Measurements from ENCODE around the gene PRKAB1. TPM values are rescaled to one million over a fixed set of nuclear protein-coding genes. Genes with fewer than 3 reads are reported as not detected.
A peak's percentile ranks its signal among the peaks of the same experiment; 100 is the strongest.

The PRKAB1 gene
- total RNA-seq, 1 experiment from 2014 or later = 16.2 TPM

GRCh38 chr12:119673634-119674033, 5.7 kb downstream of the PRKAB1 start:
- intact Hi-C loops (cut with micrococcal nuclease) = no loop called here
- peaks cover 58% of the 10 kb centered on the region for H3K36me3 ChIP-seq (ENCODE audit: low read depth, low read length)
- no peaks in the 10 kb centered on the region for H4K20me1 ChIP-seq (ENCODE audit: low read length)
- H3K4me3 ChIP-seq (ENCODE audit: low read length) = no peak overlapping the region
- H3K79me2 ChIP-seq (ENCODE audit: low read length) = peaks cover 31% of the 10 kb centered on the region
- peak; percentile 64 for DNase-seq
- H3K9me3 ChIP-seq (ENCODE audit: low read length) = no peaks in the 10 kb centered on the region
- POLR2A ChIA-PET (ENCODE audit: unreplicated experiment) = no interaction called here
- ATAC-seq = peak; percentile 33
- peak overlapping the region; percentile 10; the same call in 1 of the 2 replicates for H3K4me2 ChIP-seq (ENCODE audit: low read length)
- H3K9me2 ChIP-seq (replicated peaks; ENCODE audit: low read length) = no peaks in the 10 kb centered on the region
- CTCF ChIA-PET = no interaction called here
- peak overlapping the region; percentile 29; the same call in 1 of the 2 replicates for H3K9ac ChIP-seq (ENCODE audit: low read length)
- no peaks in the 10 kb centered on the region for H3K27me3 ChIP-seq (ENCODE audit: low read length)
- no peak overlapping the region for H2AFZ ChIP-seq (ENCODE audit: low read length)
- H3K27ac ChIP-seq (ENCODE audit: low read length) = peak overlapping the region; percentile 80
- H3K4me1 ChIP-seq (ENCODE audit: insufficient read depth, low read length) = peaks cover 35% of the 10 kb centered on the region
- no peaks in the 10 kb centered on the region for H3F3A ChIP-seq (ENCODE audit: low read length, unreplicated experiment)
- no TSS peak for BruUV-seq (replicated peaks)
- no peak for TF ChIP-seq EZH2 (IDR thresholded peaks at IDR 0.05; ENCODE audit: low read length, unreplicated experiment)
- no peak for TF ChIP-seq CTCF (conservative IDR thresholded peaks at IDR 0.05; ENCODE audit: low read depth, low read length)
- no peak for TF ChIP-seq EZH2phosphoT487 (IDR thresholded peaks at IDR 0.05; ENCODE audit: borderline replicate concordance, low read length)

- intact Hi-C loops (cut with micrococcal nuclease) = no loop called here
- H3K36me3 ChIP-seq (ENCODE audit: low read depth, low read length) = peaks cover 67% of the 10 kb centered on the region
- H3K27ac ChIP-seq (ENCODE audit: low read length) = peak overlapping the region; percentile 80
- no peak overlapping the region for H2AFZ ChIP-seq (ENCODE audit: low read length)
- H3K79me2 ChIP-seq (ENCODE audit: low read length) = peaks cover 24% of the 10 kb centered on the region
- H3K9me3 ChIP-seq (ENCODE audit: low read length) = no peaks in the 10 kb centered on the region
- CTCF ChIA-PET = no interaction called here
- no peaks in the 10 kb centered on the region for H3F3A ChIP-seq (ENCODE audit: low read length, unreplicated experiment)
- no TSS peak for BruUV-seq (replicated peaks)
- no peaks in the 10 kb centered on the region for H4K20me1 ChIP-seq (ENCODE audit: low read length)
- no peak for ATAC-seq
- POLR2A ChIA-PET (ENCODE audit: unreplicated experiment) = no interaction called here
- H3K4me3 ChIP-seq (ENCODE audit: low read length) = no peak overlapping the region
- DNase-seq = peak; percentile 66
- H3K9me2 ChIP-seq (replicated peaks; ENCODE audit: low read length) = no peaks in the 10 kb centered on the region
- no peak overlapping the region for H3K4me2 ChIP-seq (ENCODE audit: low read length)
- H3K9ac ChIP-seq (ENCODE audit: low read length) = peak overlapping the region; percentile 29; the same call in 1 of the 2 replicates
- H3K27me3 ChIP-seq (ENCODE audit: low read length) = no peaks in the 10 kb centered on the region
- H3K4me1 ChIP-seq (ENCODE audit: insufficient read depth, low read length) = peaks cover 33% of the 10 kb centered on the region
- TF ChIP-seq CTCF (conservative IDR thresholded peaks at IDR 0.05; ENCODE audit: low read depth, low read length) (no peak), EZH2 (IDR thresholded peaks at IDR 0.05; ENCODE audit: low read length, unreplicated experiment) (no peak), EZH2phosphoT487 (IDR thresholded peaks at IDR 0.05; ENCODE audit: borderline replicate concordance, low read length) (no peak)
Observed at GRCh38 chr12:119674560-119674959, 6.6 kb downstream of the PRKAB1 start.

DNA sequence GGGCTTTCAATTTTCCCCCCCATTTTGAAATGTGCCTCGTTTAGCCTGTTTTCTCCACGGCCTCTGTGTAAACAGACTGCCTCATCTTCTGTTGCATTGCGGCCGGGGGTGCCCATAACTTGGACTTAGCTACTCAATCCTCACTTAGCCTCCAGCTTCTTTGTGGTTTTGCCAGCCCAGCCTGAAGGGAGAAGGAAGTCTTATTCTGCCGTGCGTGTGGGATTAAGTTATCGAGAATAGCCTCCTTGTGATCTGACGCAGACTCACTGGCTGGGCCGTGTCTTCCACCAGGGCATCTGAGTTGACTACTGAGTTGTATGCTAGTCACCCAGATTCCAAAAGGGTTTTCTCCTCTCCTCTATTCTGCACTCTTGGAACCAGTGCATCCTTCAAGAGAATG, 8.1 kb downstream of the PRKAB1 start:
- ChIA-PET CTCF (no interaction called here), POLR2A (ENCODE audit: unreplicated experiment) (no interaction called here)
- Histone ChIP-seq H3K4me2 (ENCODE audit: low read length) (no peak overlapping the region), H3K36me3 (ENCODE audit: low read depth, low read length) (peaks cover 82% of the 10 kb centered on the region), H3K27me3 (ENCODE audit: low read length) (no peaks in the 10 kb centered on the region), H3F3A (ENCODE audit: low read length, unreplicated experiment) (no peaks in the 10 kb centered on the region), H3K9ac (ENCODE audit: low read length) (no peak overlapping the region), H3K27ac (ENCODE audit: low read length) (no peak overlapping the region), H3K9me3 (ENCODE audit: low read length) (no peaks in the 10 kb centered on the region), H3K9me2 (replicated peaks; ENCODE audit: low read length) (no peaks in the 10 kb centered on the region), H4K20me1 (ENCODE audit: low read length) (no peaks in the 10 kb centered on the region), H3K79me2 (ENCODE audit: low read length) (peaks cover 9% of the 10 kb centered on the region; the same call in 1 of the 2 replicates), H2AFZ (ENCODE audit: low read length) (no peak overlapping the region), H3K4me1 (ENCODE audit: insufficient read depth, low read length) (peaks cover 20% of the 10 kb centered on the region), H3K4me3 (ENCODE audit: low read length) (no peak overlapping the region)
- no peak for TF ChIP-seq EZH2phosphoT487 (IDR thresholded peaks at IDR 0.05; ENCODE audit: borderline replicate concordance, low read length)
- TF ChIP-seq EZH2 (IDR thresholded peaks at IDR 0.05; ENCODE audit: low read length, unreplicated experiment) = no peak
- TF ChIP-seq CTCF (conservative IDR thresholded peaks at IDR 0.05; ENCODE audit: low read depth, low read length) = no peak
- no peak for ATAC-seq
- no peak for DNase-seq
- intact Hi-C loops (cut with micrococcal nuclease) = no loop called here
- BruUV-seq (replicated peaks) = no TSS peak

Data from PC-3 (cell line).